H1 (cell line): ENCODE measurements around the gene UBQLN1. TPM values are rescaled to one million over a fixed set of nuclear protein-coding genes. Genes with fewer than 3 reads are reported as not detected.

ENCODE experiments used
- HDAC2 ChIP-seq, 2 experiments: fragments of 300-600 bp in 1 of 2; sonication (generic) in 1 of 2; IDR thresholded peaks; 2 replicates each; pipeline ENCODE4 v1.6.1; 2011 to 2012; ENCODE audit warnings: low read depth in 2 of 2, low read length in 2 of 2, mild to moderate bottlenecking in 2 of 2, moderate library complexity in 2 of 2, borderline replicate concordance in 1 of 2, inconsistent platforms in 1 of 2
- KDM1A ChIP-seq: fragments of 200-600, 300-600 bp; sonication (generic); IDR thresholded peaks from 2 replicates; pipeline ENCODE4 v1.7.1; 2016; ENCODE audit warnings: mild to moderate bottlenecking, low read length, borderline replicate concordance
- KDM4A ChIP-seq: IDR thresholded peaks from one replicate; pipeline ENCODE4 v1.7.1; 2012; ENCODE audit warnings: low read depth, mild to moderate bottlenecking, moderate library complexity, low read length, inconsistent platforms; ENCODE audit not compliant: severe bottlenecking
- POU5F1 ChIP-seq: IDR thresholded peaks from 2 replicates; pipeline ENCODE4 v1.6.1; 2011; ENCODE audit warnings: low read depth, mild to moderate bottlenecking, low read length, moderate library complexity
- SAP30 ChIP-seq: fragments of 300-600 bp; sonication (generic); IDR thresholded peaks from 2 replicates; pipeline ENCODE4 v1.7.1; 2012; ENCODE audit warnings: low read length, moderate library complexity, mild to moderate bottlenecking, inconsistent platforms; ENCODE audit not compliant: insufficient read depth, insufficient replicate concordance
- SRF ChIP-seq: IDR thresholded peaks from 2 replicates; pipeline ENCODE4 v1.6.1; 2011; ENCODE audit warnings: mild to moderate bottlenecking, low read depth, low read length, moderate library complexity
- polyA plus RNA-seq, 7 experiments: library from polyadenylated mRNA; depleted of rRNA in 3 of 7; stranded (reverse) in 5 of 7; unstranded in 2 of 7; fragments of >200 nt in 5 of 7; fragments of 200-250 nt in 2 of 7; gene quantifications; 1 replicate in 5 of 7; 2 replicates in 1 of 7; 4 replicates in 1 of 7; pipeline versions ENCODE4 v1.2.1 to v1.2.3, GENCODE V29; 2011 to 2013; ENCODE audit warnings: missing spikeins in 2 of 7, mixed read lengths in 2 of 7
- total RNA-seq: library from RNA; stranded (reverse); fragmentation: NEBNext Ultra II Directional; extraction: Animal tissue kit (Norgen Biotek cat#: 25700); gene quantifications from 2 replicates; pipeline ENCODE4 v1.2.1, GENCODE V29; 2021
- TF ChIP-seq, protein P1 (sequence below): fragments of 300-600 bp; sonication (generic); IDR thresholded peaks from 2 replicates; pipeline ENCODE4 v1.7.1; 2012; ENCODE audit warnings: low read length, moderate library complexity, mild to moderate bottlenecking, inconsistent platforms; ENCODE audit not compliant: insufficient replicate concordance
- TF ChIP-seq, protein P2 (sequence below): IDR thresholded peaks from 2 replicates; pipeline ENCODE4 v1.6.1; 2012; ENCODE audit warnings: low read length, inconsistent platforms

The UBQLN1 gene
- total and polyA plus RNA-seq, 2 of the 8 experiments (the other 6 are each of a cell fraction or from before 2014, with no cell fraction given), result 62.4 to 105 TPM

DNA sequence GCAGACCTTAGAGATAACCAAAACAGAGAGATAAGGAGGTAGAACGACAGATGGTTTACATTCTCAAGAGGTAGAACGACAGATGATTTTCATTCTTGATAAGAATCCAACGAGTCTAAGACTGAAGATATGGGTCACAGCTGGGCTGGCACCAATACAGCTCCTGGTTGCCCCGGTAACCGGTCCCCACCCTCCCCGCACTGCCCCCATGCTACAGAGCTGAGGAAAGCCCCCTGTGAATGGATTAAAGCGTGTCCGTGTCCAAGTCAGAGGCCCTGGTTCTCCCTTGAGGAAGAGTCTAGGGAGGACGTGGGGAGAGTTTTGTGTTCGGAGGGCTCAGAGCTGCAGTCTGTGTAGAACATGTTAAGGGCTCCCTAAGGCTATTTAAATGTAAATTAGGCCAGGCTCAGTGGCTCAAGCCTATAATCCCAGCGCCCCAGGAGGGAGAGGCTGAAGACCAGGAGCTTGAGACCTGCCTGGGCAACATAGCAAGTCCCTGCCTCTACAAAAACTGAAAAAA is 76.8 kb downstream of the UBQLN1 start (continued):
- TF ChIP-seq, protein P1, sequence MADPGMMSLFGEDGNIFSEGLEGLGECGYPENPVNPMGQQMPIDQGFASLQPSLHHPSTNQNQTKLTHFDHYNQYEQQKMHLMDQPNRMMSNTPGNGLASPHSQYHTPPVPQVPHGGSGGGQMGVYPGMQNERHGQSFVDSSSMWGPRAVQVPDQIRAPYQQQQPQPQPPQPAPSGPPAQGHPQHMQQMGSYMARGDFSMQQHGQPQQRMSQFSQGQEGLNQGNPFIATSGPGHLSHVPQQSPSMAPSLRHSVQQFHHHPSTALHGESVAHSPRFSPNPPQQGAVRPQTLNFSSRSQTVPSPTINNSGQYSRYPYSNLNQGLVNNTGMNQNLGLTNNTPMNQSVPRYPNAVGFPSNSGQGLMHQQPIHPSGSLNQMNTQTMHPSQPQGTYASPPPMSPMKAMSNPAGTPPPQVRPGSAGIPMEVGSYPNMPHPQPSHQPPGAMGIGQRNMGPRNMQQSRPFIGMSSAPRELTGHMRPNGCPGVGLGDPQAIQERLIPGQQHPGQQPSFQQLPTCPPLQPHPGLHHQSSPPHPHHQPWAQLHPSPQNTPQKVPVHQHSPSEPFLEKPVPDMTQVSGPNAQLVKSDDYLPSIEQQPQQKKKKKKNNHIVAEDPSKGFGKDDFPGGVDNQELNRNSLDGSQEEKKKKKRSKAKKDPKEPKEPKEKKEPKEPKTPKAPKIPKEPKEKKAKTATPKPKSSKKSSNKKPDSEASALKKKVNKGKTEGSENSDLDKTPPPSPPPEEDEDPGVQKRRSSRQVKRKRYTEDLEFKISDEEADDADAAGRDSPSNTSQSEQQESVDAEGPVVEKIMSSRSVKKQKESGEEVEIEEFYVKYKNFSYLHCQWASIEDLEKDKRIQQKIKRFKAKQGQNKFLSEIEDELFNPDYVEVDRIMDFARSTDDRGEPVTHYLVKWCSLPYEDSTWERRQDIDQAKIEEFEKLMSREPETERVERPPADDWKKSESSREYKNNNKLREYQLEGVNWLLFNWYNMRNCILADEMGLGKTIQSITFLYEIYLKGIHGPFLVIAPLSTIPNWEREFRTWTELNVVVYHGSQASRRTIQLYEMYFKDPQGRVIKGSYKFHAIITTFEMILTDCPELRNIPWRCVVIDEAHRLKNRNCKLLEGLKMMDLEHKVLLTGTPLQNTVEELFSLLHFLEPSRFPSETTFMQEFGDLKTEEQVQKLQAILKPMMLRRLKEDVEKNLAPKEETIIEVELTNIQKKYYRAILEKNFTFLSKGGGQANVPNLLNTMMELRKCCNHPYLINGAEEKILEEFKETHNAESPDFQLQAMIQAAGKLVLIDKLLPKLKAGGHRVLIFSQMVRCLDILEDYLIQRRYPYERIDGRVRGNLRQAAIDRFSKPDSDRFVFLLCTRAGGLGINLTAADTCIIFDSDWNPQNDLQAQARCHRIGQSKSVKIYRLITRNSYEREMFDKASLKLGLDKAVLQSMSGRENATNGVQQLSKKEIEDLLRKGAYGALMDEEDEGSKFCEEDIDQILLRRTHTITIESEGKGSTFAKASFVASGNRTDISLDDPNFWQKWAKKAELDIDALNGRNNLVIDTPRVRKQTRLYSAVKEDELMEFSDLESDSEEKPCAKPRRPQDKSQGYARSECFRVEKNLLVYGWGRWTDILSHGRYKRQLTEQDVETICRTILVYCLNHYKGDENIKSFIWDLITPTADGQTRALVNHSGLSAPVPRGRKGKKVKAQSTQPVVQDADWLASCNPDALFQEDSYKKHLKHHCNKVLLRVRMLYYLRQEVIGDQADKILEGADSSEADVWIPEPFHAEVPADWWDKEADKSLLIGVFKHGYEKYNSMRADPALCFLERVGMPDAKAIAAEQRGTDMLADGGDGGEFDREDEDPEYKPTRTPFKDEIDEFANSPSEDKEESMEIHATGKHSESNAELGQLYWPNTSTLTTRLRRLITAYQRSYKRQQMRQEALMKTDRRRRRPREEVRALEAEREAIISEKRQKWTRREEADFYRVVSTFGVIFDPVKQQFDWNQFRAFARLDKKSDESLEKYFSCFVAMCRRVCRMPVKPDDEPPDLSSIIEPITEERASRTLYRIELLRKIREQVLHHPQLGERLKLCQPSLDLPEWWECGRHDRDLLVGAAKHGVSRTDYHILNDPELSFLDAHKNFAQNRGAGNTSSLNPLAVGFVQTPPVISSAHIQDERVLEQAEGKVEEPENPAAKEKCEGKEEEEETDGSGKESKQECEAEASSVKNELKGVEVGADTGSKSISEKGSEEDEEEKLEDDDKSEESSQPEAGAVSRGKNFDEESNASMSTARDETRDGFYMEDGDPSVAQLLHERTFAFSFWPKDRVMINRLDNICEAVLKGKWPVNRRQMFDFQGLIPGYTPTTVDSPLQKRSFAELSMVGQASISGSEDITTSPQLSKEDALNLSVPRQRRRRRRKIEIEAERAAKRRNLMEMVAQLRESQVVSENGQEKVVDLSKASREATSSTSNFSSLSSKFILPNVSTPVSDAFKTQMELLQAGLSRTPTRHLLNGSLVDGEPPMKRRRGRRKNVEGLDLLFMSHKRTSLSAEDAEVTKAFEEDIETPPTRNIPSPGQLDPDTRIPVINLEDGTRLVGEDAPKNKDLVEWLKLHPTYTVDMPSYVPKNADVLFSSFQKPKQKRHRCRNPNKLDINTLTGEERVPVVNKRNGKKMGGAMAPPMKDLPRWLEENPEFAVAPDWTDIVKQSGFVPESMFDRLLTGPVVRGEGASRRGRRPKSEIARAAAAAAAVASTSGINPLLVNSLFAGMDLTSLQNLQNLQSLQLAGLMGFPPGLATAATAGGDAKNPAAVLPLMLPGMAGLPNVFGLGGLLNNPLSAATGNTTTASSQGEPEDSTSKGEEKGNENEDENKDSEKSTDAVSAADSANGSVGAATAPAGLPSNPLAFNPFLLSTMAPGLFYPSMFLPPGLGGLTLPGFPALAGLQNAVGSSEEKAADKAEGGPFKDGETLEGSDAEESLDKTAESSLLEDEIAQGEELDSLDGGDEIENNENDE, result no peak
- TF ChIP-seq SRF, result no peak
- TF ChIP-seq, protein P2, sequence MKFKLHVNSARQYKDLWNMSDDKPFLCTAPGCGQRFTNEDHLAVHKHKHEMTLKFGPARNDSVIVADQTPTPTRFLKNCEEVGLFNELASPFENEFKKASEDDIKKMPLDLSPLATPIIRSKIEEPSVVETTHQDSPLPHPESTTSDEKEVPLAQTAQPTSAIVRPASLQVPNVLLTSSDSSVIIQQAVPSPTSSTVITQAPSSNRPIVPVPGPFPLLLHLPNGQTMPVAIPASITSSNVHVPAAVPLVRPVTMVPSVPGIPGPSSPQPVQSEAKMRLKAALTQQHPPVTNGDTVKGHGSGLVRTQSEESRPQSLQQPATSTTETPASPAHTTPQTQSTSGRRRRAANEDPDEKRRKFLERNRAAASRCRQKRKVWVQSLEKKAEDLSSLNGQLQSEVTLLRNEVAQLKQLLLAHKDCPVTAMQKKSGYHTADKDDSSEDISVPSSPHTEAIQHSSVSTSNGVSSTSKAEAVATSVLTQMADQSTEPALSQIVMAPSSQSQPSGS, result peak; percentile 61; the same call in 1 of the 2 replicates
- no peak for TF ChIP-seq KDM4A
- TF ChIP-seq SAP30, result no peak
- peak; percentile 52; the same call in 1 of the 2 replicates for TF ChIP-seq KDM1A
- TF ChIP-seq HDAC2 (IDR thresholded peaks at IDR 0.05; ENCODE audit: borderline replicate concordance in 1 of 2, low read depth in 2 of 2, low read length in 2 of 2), result peak in 1 of 2 experiments; percentile 79; a peak in 2 of 4 replicates
- peak; percentile 28; the same call in 1 of the 2 replicates for TF ChIP-seq POU5F1
